AG20443 (cell line): ENCODE results near the gene AGAP1.
A peak's percentile ranks its signal among the peaks of the same experiment; 100 is the strongest.

ENCODE experiments used
- DNase-seq: peaks from one replicate; pipeline ENCODE4 v3.0.0; 2012; ENCODE audit warnings: low spot score, mixed read lengths

AGAP1 gene

DNA sequence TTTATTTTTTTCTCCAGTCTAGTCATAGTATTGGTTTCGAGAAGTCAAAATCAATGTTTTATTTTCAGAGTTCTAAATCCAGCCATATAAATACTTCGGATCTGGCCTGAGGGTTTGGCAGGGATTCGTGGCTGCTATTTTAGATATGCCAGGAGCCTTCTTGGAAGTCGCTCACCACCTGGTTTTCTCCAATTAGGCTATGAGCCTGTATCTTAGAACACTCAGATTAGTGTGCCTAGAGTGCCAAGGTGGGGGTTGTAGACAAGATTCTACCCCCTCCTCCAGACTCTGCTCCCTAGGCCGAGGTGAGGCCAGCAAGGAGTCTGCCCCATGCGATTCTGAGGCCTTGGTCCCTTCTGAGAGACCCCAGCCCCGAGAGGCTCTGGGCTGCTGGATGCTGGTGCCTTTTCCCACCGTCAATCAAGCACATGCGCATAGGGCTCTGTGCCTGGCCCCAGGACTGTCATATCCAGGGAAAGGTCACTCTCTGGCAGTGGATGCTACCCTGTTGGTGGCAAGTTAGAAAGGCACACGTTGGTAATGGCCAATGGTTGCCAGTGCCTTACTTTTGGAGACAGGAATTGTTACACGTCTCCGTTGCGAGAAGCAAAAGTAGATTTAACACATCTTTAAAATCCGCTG is 197.1 kb downstream of the AGAP1 start:
- DNase-seq: no peak

DNA sequence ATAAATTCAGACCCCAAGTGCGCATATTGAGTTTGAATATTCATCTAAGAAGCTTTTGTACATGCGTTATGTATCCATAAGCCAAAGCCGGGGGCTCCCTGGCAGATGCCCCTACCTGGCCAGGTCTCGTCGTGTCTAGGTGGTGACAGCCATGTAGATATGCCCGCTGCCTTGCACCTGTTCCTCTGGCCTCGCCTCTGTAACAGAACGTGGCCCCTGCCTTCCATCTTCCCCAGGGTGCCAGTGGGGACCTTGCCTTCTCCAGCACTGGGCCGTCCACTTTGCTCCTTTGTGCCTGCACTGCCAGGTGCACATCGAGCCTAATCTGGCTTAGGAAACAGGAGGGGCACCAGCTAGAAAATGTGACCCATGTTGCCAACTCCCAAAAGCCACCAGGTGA is 198.2 kb downstream of the AGAP1 start:
- no peak for DNase-seq

DNA sequence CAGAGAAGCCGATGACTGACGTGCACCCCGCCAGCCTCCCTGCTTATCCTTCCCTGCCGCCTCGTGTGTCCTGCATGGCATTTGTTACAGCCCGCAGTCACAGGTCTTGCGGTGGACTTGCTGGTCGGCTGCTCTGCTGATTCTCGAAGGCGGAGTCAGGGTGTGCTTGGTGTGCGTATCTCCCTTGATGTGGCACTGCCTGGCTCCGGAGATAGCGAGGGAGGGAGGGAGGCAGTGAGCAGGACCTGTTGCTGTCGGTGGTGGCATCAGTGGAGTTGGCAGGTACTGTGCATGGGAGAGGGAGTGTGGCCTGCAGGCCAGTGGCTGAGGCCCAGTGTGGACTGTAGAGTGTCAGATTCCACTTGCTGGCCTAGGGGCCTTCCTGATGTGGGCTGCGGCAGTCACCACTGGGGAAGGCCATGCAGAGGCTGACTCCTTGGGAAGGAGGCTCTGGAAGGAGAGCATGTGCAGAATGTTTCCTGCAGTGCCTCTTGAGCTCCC is 198.9 kb downstream of the AGAP1 start:
- DNase-seq: no peak

DNA sequence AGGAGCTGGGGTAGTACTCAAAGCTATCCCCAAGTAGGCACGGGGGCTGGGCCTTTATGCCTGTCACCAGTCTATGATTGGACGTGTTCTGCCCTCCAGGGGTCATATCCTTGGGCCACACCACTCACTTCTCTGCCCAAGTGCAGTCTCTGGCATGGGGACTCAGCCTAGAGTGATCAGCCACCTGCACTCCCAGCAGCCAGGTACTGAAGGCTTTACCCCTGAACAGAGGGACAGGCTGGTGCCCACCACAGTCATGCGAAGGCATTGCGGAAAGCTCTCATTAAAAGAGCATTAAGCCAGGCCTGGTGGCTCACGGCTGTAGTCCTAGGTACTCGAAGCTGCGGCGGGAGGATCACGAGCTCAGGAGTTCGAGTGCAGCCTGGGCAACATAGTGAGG is 199.4 kb downstream of the AGAP1 start:
- DNase-seq: no peak

DNA sequence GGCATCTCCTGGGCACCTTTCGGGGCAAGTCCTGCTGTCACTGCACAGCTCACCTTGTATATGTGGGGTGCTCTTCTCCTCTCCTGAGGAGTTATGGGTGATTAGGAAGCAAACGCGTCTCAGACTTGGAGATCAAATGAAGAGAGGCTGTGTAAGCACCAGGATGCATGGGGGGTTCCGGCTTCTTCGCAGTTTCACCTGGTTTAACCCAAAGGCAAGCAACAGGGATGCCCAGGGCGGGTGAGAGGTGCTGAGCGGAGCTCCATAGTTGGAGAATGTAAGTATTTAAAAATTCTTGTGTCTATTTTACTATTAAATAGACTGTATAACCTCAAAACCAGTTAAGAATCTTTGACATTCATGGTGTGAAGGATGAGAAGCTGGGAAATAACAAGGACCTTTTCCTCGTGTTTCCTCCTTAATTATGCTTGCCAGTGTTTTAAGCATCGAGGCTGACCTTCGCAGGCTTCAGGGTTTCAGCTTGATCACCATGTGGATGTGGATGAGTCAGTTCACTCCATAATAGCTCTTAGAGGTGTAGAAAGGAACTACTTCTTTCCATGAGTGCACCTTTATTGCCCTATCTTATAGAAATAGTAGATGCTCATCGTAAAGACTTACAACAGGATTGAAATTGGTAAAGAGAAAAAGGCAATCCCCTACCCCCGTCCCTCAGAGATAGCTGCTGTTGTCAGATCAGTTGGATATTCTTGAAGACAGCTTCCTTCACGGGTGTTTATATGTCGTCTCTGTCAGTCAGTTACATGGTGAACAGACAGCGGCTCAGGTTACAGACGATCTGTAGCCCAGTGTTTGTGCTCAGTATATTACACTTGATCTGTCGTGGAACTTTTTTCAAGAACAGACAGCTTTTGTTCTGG is 201.1 kb downstream of the AGAP1 start:
- no peak for DNase-seq

DNA sequence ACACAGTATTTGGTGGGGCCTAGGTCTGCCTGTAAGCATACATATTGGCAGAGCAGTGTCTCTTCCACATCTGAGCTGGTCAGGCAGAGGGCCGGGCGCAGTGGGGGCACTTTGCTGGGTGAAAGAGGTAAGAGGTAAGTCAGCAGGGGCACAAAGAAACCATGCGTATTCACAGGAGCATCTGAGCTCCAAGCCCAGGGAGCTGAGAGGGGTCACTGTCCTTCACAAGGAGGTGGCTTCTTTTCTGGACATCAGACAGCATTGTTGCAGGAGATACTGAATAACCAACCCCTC is 201.7 kb downstream of the AGAP1 start:
- no peak for DNase-seq

DNA sequence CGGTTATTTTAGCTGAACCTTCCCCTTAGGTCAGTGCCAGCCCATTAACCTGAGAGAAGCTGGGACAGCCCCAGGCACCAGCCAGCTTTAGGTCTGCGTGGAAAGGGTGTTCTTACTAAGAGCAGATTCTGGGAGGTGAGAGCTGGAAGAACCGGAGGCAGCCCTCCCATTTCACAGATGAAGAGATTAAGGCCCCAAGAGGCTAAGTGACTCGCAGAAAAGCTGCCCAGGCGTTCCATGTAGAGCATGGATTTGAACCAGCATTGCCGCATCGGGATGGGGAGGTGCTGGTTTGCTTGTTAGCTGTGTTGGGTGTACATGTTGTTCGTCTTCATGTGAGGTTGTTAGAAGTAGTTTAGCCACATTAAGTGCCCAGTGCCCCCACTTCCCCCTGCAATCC is 203.2 kb downstream of the AGAP1 start:
- DNase-seq: no peak

DNA sequence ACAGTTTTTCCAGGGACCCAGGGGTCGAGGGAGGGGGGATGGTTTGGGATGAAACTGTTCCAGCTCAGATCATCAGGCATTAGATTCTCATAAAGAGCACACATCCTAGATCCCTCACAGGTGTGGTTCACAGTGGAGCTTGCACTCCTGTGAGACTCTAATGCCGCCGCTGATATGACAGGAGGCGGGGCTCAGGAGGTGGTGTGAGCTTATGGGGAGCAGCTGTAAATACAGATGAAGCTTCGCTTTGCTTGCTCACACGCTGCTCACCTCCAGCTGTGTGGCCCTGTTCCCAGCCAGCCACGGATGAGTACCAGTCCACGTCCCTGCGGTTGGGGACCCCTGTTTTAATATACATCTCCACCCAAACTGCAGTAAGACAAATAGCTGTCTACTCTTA is 204.2 kb downstream of the AGAP1 start:
- no peak for DNase-seq

DNA sequence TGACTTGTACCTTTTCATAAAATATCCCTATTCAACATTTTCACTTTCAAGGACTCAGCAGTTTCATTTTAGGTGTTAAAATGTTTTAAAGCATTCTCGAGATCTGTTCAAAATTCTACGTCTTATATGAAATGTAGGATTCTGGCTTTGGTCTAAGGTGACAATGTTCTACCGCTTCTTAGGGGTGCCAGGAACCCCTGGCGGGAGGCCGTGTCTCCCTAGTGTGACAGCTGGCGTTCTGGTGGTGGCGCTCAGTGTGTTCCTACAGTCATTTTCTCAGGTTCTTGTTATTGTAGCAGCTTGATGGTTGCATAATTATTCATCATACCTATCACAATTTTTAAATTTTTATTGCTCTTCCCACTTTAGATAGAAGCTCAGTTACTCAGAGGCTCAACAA is 204.6 kb downstream of the AGAP1 start:
- DNase-seq: no peak

DNA sequence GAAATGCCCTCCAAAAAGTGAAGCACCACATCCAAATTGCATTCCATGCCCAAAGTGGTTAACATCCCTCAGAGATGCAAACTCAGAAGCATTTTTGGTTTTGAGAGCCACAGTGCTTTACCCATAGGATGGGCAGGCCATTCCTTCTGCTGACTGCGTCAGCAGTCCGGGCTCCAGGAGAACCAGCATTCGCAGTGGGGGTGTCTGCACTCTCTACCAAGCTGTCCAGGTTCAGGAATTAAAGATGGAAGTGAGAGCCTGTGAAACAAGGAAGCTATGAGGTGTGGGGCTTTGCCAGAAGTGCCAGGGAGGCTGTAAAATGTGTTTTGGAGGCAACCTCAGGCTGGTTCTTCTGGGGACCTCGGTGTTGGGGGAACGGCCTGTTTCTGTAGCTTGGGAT is 205.7 kb downstream of the AGAP1 start:
- DNase-seq: no peak

DNA sequence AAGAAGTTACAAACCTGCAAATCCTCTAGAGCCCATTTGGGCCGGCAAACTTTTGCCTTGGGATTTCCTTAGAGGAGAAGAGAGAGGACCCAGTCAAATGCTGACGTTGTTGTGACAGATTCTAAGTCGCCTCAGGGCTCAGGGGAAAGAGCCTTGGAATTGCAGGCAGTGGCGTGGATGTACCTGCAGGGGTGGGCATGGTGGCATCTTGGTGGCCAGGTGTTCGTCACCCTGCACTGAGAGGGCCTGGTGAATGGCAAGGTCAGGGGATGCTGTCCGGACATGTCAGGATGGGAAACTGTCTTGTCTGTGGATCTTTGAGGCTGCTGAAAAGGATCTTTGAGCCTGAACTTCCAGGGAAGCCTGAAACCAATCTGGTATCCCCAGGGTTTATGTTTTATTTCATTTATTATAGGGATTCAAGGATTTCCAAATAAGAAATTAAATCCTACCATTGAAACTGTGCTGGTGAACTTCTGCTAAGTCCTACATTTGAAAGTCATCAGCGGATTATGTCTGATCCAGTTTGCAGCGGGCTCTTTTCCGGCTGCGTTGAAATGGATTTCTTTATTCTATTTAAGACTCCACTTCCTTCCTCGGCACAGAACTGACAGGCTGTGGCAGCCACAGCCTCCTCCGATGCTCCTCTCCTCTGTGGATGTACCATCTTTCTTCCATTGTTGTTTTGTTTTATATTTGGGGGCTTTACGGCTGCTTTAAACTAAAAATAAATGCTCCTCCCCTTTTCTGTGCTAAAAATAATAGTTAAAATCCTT is 207.6 kb downstream of the AGAP1 start:
- DNase-seq: no peak

DNA sequence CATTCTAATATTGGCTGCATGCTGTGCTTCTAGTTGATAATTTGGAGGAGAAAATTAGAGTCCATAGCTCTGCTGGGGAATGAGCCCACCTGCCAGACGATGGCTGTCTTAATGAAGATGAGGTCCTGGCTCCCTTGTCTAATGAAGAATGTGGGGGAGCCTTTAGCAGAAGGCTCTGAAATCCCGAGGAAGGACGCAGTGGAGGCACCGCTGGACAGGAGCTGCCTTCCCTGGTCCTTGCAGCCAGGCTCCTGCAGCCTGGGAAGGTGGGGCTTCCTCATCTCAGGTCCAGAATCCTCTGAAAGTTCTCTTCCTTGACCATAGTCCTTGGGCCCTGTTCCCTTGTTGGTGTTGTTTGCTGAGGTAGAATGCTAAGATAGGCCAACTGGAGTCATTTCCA is 208.3 kb downstream of the AGAP1 start:
- no peak for DNase-seq

DNA sequence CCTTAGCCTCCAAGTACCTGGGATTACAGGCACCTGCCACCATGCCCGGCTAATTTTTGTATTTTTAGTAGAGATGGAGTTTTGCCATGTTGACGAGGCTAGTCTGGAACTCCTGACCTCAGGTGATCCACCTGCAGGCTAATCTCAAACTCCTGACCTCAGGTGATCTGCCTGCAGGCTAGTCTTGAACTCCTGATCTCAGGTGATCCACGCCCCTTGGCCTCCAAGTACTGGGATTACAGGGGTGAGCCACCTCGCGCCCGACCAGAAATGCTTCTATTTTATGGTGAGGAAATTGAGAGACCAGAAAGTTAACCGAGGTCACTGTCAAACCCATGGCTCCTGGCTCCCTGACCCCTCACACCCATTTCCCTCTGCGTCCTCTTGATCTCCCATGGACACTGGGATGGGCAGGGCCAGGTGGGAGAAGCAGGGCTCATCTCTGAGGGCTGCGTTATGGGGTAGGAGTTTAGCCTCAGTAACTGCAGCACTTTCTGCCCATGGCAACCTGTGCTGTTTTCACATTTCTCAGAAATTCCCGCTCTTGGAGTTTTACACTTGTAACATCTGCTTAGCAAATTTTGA is 210.0 kb downstream of the AGAP1 start:
- no peak for DNase-seq

DNA sequence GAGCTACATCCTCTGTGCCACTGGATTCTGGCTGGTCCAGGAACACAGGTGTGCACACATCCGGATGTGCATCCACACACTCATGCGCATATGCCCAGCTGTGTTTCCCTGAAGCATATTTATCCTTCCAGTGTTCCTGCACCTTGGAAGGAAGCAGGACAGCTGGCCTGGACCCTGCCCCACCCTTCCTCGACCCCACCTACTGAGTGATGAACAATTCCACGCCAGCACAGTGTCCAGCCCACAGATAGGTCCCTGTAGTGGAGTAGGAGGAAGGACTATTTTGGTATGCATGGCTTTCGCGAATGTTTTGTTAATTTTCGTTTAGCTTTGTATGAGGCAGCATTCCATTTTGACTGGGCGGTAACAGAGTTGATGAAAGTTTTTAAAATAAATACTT is 211.5 kb downstream of the AGAP1 start:
- DNase-seq: no peak

DNA sequence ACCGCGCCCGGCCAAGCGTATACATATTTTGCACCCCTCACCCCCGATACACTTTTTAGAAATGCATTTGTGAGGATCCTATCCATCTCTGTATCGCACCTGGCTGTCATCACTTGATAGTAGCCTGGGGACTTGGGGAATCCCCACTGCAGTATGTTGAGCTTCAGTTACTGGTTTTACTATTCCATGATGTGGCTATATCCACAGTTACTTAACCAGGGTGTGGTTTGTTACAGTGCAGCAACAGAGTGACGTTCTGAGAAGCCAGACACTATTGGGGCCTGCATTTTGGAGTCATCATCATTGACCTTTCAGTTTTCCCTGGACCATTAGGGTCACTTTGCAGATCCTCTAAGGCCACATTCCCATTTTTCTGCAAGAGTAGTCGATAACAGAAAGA is 212.7 kb downstream of the AGAP1 start:
- DNase-seq: no peak

DNA sequence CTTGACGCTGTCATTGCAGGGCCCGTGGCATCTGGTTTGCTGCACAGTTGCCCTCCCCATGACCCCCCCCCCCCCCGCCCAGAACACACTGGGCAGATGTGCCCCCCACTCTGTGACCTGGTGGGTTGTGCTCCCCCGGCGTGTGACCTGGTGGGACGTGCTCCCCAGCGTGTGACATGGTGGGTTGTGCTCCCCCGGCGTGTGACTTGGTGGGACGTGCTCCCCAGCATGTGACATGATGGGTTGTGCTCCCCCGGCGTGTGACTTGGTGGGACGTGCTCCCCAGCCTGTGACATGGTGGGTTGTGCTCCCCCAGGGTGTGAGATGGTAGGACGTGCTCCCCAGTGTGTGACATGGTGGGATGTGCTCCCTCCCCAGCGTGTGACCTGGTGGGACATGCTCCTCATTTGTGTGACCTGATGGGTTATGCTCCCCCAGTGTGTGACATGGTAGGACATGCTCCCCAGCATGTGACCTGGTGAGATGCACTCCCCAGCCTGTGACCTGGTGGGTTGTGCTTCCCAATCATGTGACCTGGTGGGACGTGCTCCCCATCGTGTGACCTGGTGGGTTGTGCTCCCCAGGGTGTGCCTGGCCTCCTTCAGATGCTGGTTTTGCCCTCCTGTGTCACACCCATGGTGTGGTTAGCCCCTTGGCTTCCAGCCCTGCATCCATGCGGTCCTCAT is 213.7 kb downstream of the AGAP1 start:
- no peak for DNase-seq

DNA sequence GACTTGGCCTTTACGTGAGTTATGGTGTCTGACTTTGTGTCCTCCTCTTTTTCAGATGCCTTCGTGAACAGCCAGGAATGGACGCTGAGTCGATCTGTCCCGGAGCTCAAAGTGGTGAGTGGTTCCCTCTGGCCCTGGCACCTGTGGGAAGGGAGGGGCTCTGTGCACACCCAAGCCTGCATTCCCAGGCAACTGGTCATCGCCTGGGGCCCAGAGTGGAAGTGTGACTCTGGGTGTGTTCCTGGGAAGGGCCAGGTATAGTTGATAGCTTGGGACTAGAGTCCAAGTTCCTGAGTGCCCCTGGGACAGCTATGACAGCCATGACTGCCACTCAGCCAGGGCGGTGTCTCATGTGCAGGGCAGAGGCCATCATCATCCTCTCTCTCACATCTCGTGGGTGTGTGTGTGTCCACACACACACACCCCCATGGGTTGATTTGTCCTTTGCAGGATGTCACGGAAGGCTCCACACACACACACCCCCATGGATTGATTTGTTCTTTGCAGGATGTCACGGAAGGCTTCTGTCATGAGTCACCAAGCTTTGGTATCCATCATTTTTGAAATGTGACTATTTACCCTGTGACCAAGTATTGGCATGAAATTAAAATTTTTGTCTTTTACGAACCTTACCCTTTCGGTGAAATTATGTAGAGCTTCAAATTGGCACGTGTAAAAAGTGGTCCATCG is 215.4 kb downstream of the AGAP1 start:
- peak; percentile 56 for DNase-seq

DNA sequence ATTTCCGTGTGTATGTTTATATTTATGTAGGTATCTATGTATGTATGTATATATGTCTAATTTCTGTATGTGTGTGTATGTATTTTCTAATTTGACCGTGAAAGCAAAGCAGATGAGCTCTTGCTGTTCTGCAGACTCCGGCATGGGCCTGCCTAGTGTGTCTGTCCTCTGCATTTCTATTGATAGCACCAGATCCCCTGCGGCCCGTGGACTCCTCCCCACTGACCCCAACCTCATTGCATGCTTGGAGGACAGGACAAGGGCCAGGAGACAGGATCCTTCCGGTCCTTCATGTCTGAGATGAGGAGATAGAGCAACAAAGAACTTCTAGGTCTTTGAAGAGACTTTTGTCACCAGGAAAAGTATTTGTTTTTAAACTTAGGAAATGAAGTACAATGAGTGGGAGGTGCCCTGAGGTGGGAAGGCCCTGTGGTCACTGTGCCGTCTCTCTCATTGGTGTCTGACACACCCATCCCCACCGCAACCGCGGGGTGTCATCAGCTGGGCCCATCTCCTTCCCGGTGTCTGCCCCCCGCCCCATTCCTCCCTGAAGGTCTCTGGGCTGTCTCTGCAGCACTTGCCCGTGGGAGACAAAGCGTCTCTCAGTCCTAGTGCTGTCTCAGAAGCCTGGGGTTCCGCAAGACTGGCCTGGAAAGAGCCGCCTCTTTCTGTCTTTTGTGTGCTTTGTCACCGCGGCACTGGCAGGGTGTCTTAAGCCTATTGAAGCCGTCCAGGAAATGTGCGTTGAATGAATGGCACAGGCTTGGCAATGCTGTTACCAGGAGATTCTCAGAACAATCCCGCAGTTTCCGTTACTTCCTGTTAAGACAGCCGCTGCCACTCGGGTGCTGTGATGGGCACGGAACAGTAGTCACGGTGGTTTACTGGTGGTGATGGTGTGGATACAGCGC is 216.4 kb downstream of the AGAP1 start:
- DNase-seq: no peak

DNA sequence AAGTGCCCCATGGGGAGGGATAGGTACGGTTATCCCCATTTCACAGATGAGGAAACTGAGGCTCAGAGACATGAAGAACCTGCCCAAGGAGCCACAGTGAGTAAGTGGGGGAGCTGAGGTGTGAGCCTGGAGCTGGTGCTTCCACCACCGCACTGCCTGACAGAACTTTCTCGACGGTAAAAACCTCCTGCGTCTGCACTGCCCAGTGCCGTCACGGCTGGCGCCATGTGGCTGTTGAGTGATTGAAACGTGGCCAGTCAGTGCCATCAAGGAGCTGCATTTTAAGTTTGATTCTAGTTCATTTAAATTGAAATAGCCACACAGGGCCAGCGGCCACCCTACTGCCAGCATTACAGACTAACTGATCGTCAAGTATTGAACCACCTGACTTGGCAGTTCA is 217.1 kb downstream of the AGAP1 start:
- DNase-seq: no peak

DNA sequence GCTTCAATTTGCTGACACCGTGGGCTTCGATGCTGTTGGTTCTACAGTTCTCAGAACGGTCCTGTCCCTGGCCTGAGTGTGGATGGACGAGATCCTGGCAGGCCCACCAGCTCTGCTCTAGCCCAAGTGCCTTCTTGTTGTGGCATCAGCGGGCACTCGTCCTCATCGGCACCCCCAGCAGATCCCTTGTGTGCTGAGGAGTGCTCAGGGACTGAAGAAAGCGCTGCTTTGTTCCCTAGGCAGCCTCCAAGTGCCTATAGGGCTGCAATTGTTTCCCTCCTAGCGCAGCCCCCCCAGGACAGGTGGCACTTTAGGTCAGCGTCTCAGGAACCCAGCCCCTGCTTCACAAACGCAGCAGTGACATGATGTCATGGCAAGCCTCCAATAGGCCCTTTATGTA is 217.7 kb downstream of the AGAP1 start:
- DNase-seq: no peak
